Prostate gland (tissue), 2 donors: ENCODE results near the gene COL23A1. TPM values are rescaled to one million over a fixed set of nuclear protein-coding genes. Genes with fewer than 3 reads are reported as not detected.

Experiments used
- DNase-seq: peaks from one replicate; pipeline ENCODE4 v3.0.0-alpha.2; 2019; ENCODE audit warnings: low spot score
- H3K27ac ChIP-seq, 2 donors: fragments of 200-600 bp; sonication (generic); 2 replicates each; pipeline ENCODE4 v1.5.1; 2017 to 2019
- H3K27me3 ChIP-seq: fragments of 200-600 bp; sonication (generic); replicated peaks from 2 replicates; pipeline ENCODE4 v1.5.1; 2019; ENCODE audit not compliant: insufficient read depth
- H3K36me3 ChIP-seq, 2 donors: fragments of 200-600 bp; sonication (generic); 1 replicate in 1 of 2; 2 replicates in 1 of 2; pipeline versions ENCODE4 v1.5.1 to v1.8.1; 2017 to 2019
- H3K4me1 ChIP-seq: fragments of 200-600 bp; sonication (generic); replicated peaks from 2 replicates; pipeline ENCODE4 v1.5.1; 2019
- H3K4me3 ChIP-seq, 2 donors: fragments of 200-600 bp; sonication (generic); 2 replicates each; pipeline ENCODE4 v1.5.1; 2017 to 2019
- H3K9me3 ChIP-seq: fragments of 200-600 bp; sonication (generic); 2 replicates; pipeline ENCODE4 v1.5.1; 2017
- POLR2A ChIP-seq: fragments of 450-650 bp; IDR thresholded peaks from one replicate; pipeline ENCODE4 v1.6.1; 2016; ENCODE audit warnings: antibody characterized with exemption, mild to moderate bottlenecking
- POLR2AphosphoS5 ChIP-seq: sonication (generic); formaldehyde crosslinking; IDR thresholded peaks from one replicate; pipeline ENCODE4 v1.6.1; 2017; ENCODE audit warnings: antibody characterized with exemption
- WGBS: methylation state at CpG from one replicate; pipeline ENCODE4 v1.1.5; 2018; 5-methylcytosine and 5-hydroxymethylcytosine counted together
- intact Hi-C: fragments of 100-400 bp; cut with DNase I; formaldehyde crosslinking; loops from one replicate; pipeline ENCODE4 v1.14.2; 2022
- total RNA-seq, 2 donors: library from RNA; depleted of rRNA; stranded (reverse); fragments of >200 nt; gene quantifications; one replicate each; pipeline ENCODE4 v1.1.0, GENCODE V29; 2016
- TF ChIP-seq, protein P1 (sequence below), 4 experiments: fragments of 200-600 bp in 2 of 4; fragments of 450-650 bp in 2 of 4; sonication (generic) in 2 of 4; IDR thresholded peaks; 1 replicate in 3 of 4; 2 replicates in 1 of 4; pipeline ENCODE4 v1.5.1; 2016 to 2019; ENCODE audit warnings: antibody characterized with exemption in 4 of 4, mild to moderate bottlenecking in 2 of 4, moderate library complexity in 2 of 4

The COL23A1 gene
- total RNA-seq, 2 donors from 2014 or later = 2.7 to 6.1 TPM

DNA sequence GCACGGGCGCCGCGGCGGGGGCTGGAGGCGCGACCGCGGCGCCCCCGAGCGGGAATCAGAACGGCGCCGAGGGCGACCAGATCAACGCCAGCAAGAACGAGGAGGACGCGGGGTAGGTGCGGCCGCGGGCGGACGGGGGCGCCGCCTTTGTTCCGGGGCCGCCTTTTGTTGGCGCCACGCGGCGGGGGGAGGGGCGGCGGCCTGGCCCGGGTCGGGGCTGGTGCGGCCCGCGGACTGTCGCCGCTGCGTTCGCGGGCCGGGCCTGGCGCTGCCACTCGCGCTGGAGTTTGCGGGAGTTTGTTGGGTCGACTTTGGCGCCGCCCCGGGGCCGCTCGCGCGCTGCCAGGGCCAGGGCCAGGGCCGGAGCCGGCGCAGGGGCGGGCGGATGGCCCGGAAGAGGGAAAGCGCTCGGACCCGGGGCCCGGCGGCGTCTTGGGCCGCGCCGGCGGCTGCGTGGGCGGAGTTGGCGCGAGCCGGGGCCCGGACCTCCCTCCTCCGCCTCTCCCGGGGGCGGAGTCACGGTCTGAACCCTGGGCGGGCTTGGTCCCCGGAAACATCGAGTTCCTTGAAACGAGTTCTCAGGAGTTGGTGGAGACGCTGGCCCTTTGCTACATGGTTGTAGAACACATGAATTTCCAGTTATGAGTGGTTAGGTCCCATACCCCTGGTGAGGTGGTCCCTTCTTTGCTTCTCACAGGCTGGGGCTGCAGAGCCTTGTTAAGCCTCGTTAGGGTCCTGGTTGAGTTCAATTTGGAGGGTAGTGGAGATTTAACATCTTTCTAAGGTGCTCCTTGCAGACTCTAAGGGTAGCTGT lies 385.1 kb downstream of the COL23A1 start:
- peaks cover 8 to 13% of the 10 kb centered on the region in 2 donors for H3K36me3 ChIP-seq
- H3K9me3 ChIP-seq = no peaks in the 10 kb centered on the region
- H3K27me3 ChIP-seq = no peaks in the 10 kb centered on the region
- TF ChIP-seq, protein P1, sequence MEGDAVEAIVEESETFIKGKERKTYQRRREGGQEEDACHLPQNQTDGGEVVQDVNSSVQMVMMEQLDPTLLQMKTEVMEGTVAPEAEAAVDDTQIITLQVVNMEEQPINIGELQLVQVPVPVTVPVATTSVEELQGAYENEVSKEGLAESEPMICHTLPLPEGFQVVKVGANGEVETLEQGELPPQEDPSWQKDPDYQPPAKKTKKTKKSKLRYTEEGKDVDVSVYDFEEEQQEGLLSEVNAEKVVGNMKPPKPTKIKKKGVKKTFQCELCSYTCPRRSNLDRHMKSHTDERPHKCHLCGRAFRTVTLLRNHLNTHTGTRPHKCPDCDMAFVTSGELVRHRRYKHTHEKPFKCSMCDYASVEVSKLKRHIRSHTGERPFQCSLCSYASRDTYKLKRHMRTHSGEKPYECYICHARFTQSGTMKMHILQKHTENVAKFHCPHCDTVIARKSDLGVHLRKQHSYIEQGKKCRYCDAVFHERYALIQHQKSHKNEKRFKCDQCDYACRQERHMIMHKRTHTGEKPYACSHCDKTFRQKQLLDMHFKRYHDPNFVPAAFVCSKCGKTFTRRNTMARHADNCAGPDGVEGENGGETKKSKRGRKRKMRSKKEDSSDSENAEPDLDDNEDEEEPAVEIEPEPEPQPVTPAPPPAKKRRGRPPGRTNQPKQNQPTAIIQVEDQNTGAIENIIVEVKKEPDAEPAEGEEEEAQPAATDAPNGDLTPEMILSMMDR (IDR thresholded peaks at IDR 0.05) = peak in 1 of 4 experiments; percentile 6
- TF ChIP-seq POLR2AphosphoS5 (peak; percentile 60), POLR2A (no peak)
- H3K4me3 ChIP-seq = peak overlapping the region; percentile 90 to 95
- peak; percentile 75 for DNase-seq
- WGBS = under 1% methylated on average over 82 of the region's 90 CpGs
- intact Hi-C loops = no loop called here
- peak overlapping the region; percentile 75 to 88 for H3K27ac ChIP-seq
- peaks cover 13% of the 10 kb centered on the region for H3K4me1 ChIP-seq

DNA sequence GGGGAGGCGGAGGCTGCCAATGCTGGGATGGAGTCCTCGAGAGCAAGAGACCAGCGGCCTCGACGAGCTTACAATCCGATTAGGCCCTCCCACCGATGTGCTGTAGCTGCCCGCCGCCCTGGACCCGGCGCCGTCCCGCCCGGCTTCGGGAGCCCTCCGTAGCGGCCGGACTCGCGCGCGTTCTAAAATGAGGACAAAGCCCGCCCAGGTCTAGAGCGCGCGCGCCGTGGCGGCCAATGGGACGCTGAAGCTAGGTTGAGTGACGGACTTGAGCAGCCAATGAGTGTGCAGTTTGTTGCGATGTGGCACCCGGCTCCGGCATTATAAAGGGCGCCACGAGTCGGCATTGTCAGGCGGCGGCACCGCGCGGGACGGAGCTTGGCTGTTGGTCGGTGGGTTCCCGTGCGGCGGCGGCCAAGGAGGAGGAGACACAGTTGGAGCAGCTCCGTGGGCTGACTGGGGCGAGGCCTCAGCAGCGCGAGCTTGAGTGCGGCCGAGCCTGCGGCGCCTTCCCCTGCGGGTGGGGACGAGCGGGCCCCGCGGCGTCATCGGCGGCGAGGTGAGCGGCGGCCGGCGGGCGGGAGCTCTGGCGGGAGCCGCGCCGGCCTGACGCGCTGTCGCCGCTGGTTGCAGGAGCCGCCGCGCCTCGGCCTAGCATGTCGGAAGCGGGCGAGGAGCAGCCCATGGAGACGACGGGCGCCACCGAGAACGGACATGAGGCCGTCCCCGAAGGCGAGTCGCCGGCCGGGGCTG lies 385.8 kb downstream of the COL23A1 start, which contains the start of gene HNRNPAB:
Gene HNRNPAB, plus strand, starts transcription at position 352 of the 753 bp plus-strand sequence. Its CDS starts 305 bp downstream, at position 657.
- H3K4me1 ChIP-seq = peaks cover 13% of the 10 kb centered on the region
- WGBS = under 1% methylated on average over 78 of the region's 96 CpGs
- peaks cover under 1 to 6% of the 10 kb centered on the region in 2 donors for H3K36me3 ChIP-seq
- peak; percentile 97 for DNase-seq
- intact Hi-C loops = no loop called here
- H3K27me3 ChIP-seq = no peaks in the 10 kb centered on the region
- H3K27ac ChIP-seq = peak within 1 kb of the TSS; percentile 75 to 88
- H3K9me3 ChIP-seq = no peaks in the 10 kb centered on the region
- peak within 1 kb of the TSS; percentile 90 to 95 for H3K4me3 ChIP-seq
- peak; percentile 99 for TF ChIP-seq POLR2AphosphoS5
- peak; percentile 99 for TF ChIP-seq POLR2A
- TF ChIP-seq, protein P1 (IDR thresholded peaks at IDR 0.05) = peak in 1 of 4 experiments; percentile 22

- H3K9me3 ChIP-seq = no peaks in the 10 kb centered on the region
- WGBS = 24% methylated on average over 30 of the region's 30 CpGs
- H3K27ac ChIP-seq = peak overlapping the region in 1 of 2 donors; percentile 88
- no peaks in the 10 kb centered on the region for H3K36me3 ChIP-seq
- no peak for DNase-seq
- TF ChIP-seq POLR2AphosphoS5 = no peak
- TF ChIP-seq, protein P1 (IDR thresholded peaks at IDR 0.05) = no peak
- TF ChIP-seq POLR2A = no peak
- peak overlapping the region; percentile 90 to 95 for H3K4me3 ChIP-seq
- no peaks in the 10 kb centered on the region for H3K27me3 ChIP-seq
- peaks cover 13% of the 10 kb centered on the region for H3K4me1 ChIP-seq
- intact Hi-C loops = no loop called here
Measured at GRCh38 chr5:178203670-178204181, 386.5 kb downstream of the COL23A1 start.

DNA sequence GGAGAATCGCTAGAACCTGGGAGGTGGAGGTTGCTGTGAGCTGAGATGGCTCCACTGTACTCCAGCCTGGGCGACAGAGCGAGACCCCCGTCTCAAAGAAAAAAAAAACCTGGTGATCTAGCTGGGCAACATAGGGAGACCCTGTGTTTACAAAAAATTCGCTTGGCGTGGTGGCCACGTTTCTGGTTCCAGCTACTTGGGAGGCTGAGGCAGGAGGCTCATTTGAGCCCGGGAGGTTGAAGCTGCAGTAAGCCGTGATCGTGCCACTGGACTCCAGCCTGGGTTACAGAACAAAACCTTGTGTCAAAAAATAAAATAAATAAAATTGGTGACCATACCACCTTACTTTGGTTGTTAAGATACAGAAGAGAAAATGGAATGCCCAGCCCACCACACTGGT lies 387.7 kb downstream of the COL23A1 start:
- H3K9me3 ChIP-seq = no peaks in the 10 kb centered on the region
- H3K36me3 ChIP-seq = no peaks in the 10 kb centered on the region
- H3K27me3 ChIP-seq = no peaks in the 10 kb centered on the region
- peaks cover 13% of the 10 kb centered on the region for H3K4me1 ChIP-seq
- no peak overlapping the region for H3K27ac ChIP-seq
- no peak for DNase-seq
- intact Hi-C loops = no loop called here
- TF ChIP-seq POLR2AphosphoS5 (no peak), POLR2A (no peak)
- TF ChIP-seq, protein P1 (IDR thresholded peaks at IDR 0.05) = no peak
- WGBS = 93% methylated on average over 10 of the region's 10 CpGs
- no peak overlapping the region for H3K4me3 ChIP-seq
